C4-2B (cell line): ENCODE measurements around the gene ASPDH.

Experiments used
- ZFX ChIP-seq: fragments of 450-650 bp; IDR thresholded peaks from 2 replicates; pipeline ENCODE4 v1.6.1; 2017
- TF ChIP-seq, protein P1 (sequence below): fragments of 450-650 bp; conservative IDR thresholded peaks from 2 replicates; pipeline ENCODE4 v1.5.1; 2017; ENCODE audit warnings: mild to moderate bottlenecking

DNA sequence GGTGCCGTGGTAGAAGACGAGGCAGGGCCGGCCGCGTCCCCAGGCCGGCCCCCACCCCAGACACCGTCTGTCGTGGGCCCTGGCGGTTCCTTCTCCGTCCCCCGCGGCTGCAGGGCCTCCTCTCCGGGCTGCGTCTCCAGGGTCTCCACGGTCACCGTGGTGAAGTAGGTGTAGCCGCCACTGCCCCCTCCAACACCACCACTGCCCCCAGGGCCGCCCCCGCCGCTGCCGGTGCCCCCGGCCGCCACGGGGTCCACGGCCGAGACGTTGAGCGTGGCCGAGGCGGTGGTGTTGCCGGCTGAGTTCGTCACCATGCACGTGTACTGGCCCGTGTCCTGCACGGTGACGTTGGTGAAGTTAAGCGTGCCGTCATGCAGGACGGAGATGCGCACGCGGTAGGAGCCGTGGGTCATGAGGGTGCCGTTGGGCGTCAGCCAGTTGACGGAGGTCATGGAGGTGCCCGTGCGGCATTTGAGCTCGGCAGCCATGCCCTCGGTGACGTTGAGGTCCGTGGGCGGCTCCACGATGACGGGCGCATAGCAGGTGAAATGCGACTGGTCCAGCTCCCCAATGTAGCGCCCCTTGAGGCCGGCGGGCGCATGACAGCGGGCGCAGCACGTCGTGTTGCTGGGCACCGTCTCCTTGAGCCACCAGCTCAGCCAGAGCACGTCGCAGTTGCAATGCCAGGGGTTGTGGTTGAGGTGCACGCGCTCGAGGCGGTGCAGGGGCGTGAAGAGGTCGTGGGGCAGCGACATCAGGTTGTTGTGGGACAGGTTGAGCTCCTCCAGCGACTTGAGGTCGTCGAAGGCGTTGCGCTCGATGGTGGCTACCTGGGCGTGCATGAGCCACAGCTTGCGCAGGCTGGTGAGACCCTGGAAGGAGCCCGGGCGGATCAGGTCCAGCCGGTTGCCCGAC is 4.6 kb upstream of the ASPDH start:
- TF ChIP-seq, protein P1, sequence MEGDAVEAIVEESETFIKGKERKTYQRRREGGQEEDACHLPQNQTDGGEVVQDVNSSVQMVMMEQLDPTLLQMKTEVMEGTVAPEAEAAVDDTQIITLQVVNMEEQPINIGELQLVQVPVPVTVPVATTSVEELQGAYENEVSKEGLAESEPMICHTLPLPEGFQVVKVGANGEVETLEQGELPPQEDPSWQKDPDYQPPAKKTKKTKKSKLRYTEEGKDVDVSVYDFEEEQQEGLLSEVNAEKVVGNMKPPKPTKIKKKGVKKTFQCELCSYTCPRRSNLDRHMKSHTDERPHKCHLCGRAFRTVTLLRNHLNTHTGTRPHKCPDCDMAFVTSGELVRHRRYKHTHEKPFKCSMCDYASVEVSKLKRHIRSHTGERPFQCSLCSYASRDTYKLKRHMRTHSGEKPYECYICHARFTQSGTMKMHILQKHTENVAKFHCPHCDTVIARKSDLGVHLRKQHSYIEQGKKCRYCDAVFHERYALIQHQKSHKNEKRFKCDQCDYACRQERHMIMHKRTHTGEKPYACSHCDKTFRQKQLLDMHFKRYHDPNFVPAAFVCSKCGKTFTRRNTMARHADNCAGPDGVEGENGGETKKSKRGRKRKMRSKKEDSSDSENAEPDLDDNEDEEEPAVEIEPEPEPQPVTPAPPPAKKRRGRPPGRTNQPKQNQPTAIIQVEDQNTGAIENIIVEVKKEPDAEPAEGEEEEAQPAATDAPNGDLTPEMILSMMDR = no peak; the same call in 1 of the 2 replicates
- no peak for TF ChIP-seq ZFX
